Measurements from ENCODE around the gene NR2F1. TPM values are rescaled to one million over a fixed set of nuclear protein-coding genes. Genes with fewer than 3 reads are reported as not detected.

The NR2F1 gene
- total RNA-seq, 1 donor from 2014 or later: 0.73 TPM

- no peak for DNase-seq (ENCODE audit: low spot score)
- intact Hi-C loops (cut with DNase I): loop anchor here (10.0 kb wide), 1 partner anchor 316 kb away; no protein-coding TSS in a partner anchor
Observed at GRCh38 chr5:93588352-93589151, 5.5 kb downstream of the NR2F1 start.

- no peak for DNase-seq (ENCODE audit: low spot score)
- intact Hi-C loops (cut with DNase I): loop anchor here (10.0 kb wide), 1 partner anchor 316 kb away; no protein-coding TSS in a partner anchor
Observed at GRCh38 chr5:93589152-93589828, 6.3 kb downstream of the NR2F1 start.

- DNase-seq (ENCODE audit: low spot score): no peak
- intact Hi-C loops (cut with DNase I): loop anchor here (10.0 kb wide), 1 partner anchor 315 kb away; no protein-coding TSS in a partner anchor
Observed at GRCh38 chr5:93589829-93590215, 6.8 kb downstream of the NR2F1 start.

- intact Hi-C loops (cut with DNase I): no loop called here
Observed at GRCh38 chr5:93590493-93590892, 7.5 kb downstream of the NR2F1 start.

GRCh38 chr5:93591323-93591945 lies 8.4 kb downstream of the NR2F1 start:
- no peak for DNase-seq (ENCODE audit: low spot score)
- intact Hi-C loops (cut with DNase I): no loop called here

More at GRCh38 chr5:93590493-93590892, 7.5 kb downstream of the NR2F1 start:
- DNase-seq (ENCODE audit: low spot score): no peak

GRCh38 chr5:93592883-93593282 lies 9.9 kb downstream of the NR2F1 start:
- DNase-seq (ENCODE audit: low spot score): no peak
- intact Hi-C loops (cut with DNase I): no loop called here

GRCh38 chr5:93593476-93594131 lies 10.6 kb downstream of the NR2F1 start:
- no peak for DNase-seq (ENCODE audit: low spot score)
- intact Hi-C loops (cut with DNase I): no loop called here

- intact Hi-C loops (cut with DNase I): no loop called here
- no peak for DNase-seq (ENCODE audit: low spot score)
Observed at GRCh38 chr5:93594591-93595419, 11.8 kb downstream of the NR2F1 start.

- intact Hi-C loops (cut with DNase I): no loop called here
- no peak for DNase-seq (ENCODE audit: low spot score)
Observed at GRCh38 chr5:93595420-93596147, 12.6 kb downstream of the NR2F1 start.

- DNase-seq (ENCODE audit: low spot score): no peak
- intact Hi-C loops (cut with DNase I): no loop called here
Observed at GRCh38 chr5:93596310-93596675, 13.3 kb downstream of the NR2F1 start.

GRCh38 chr5:93596676-93597490 lies 13.9 kb downstream of the NR2F1 start:
- intact Hi-C loops (cut with DNase I): no loop called here

GRCh38 chr5:93598091-93599000 lies 15.3 kb downstream of the NR2F1 start:
- no peak for DNase-seq (ENCODE audit: low spot score)
- intact Hi-C loops (cut with DNase I): no loop called here

More at GRCh38 chr5:93596676-93597490, 13.9 kb downstream of the NR2F1 start:
- DNase-seq (ENCODE audit: low spot score): no peak

- intact Hi-C loops (cut with DNase I): no loop called here
- DNase-seq (ENCODE audit: low spot score): no peak
Observed at GRCh38 chr5:93599001-93599379, 16.0 kb downstream of the NR2F1 start.

GRCh38 chr5:93599399-93600120 lies 16.5 kb downstream of the NR2F1 start:
- DNase-seq (ENCODE audit: low spot score): no peak
- intact Hi-C loops (cut with DNase I): no loop called here

- DNase-seq (ENCODE audit: low spot score): no peak
- intact Hi-C loops (cut with DNase I): no loop called here
Observed at GRCh38 chr5:93600409-93601070, 17.5 kb downstream of the NR2F1 start.

Measured in cardiac septum (tissue), 1 donor.